ENCODE data around the gene NDUFAF7.

GRCh38 chr2:37226863-37227262 lies 4.6 kb upstream of the NDUFAF7 start:
- TF ChIP-seq CTCF (IDR thresholded peaks at IDR 0.05; ENCODE audit: poor library complexity, severe bottlenecking) (no peak), POLR2AphosphoS5 (IDR thresholded peaks at IDR 0.05) (no peak), EZH2 (IDR thresholded peaks at IDR 0.05; ENCODE audit: borderline replicate concordance, insufficient read depth, low read length, poor library complexity, severe bottlenecking) (no peak)

Measured in neural cell (in vitro differentiated cells).